HepG2 (cell line): ENCODE measurements around the gene WWTR1.

ENCODE experiments used
- CTCF ChIP-seq: sonication (generic); formaldehyde crosslinking; IDR thresholded peaks from 2 replicates; pipeline ENCODE4 v1.5.0; 2020; ENCODE audit warnings: mild to moderate bottlenecking, missing genetic modification reagents, moderate library complexity
- EP300 ChIP-seq, 3 experiments: sonication (generic) in 1 of 3; formaldehyde crosslinking in 1 of 3; IDR thresholded peaks; 2 replicates each; pipeline versions ENCODE4 v1.5.1 to v1.6.1; 2011 to 2020; ENCODE audit warnings: low read depth in 2 of 3, low read length in 2 of 3, borderline replicate concordance in 1 of 3, improper control_type of control experiment in 1 of 3, mild to moderate bottlenecking in 1 of 3, missing genetic modification reagents in 1 of 3, moderate library complexity in 1 of 3
- FOXP1 ChIP-seq, 2 experiments: fragments of 450-650 bp in 1 of 2; IDR thresholded peaks; 2 replicates each; pipeline ENCODE4 v1.6.1; 2017 to 2018; ENCODE audit warnings: antibody characterized with exemption in 1 of 2
- HMGXB3 ChIP-seq: sonication (generic); formaldehyde crosslinking; IDR thresholded peaks from 2 replicates; pipeline ENCODE4 v1.4.0; 2020; ENCODE audit warnings: missing genetic modification reagents, borderline replicate concordance
- MED1 ChIP-seq: sonication (generic); formaldehyde crosslinking; IDR thresholded peaks from 2 replicates; pipeline ENCODE4 v1.4.0; 2020; ENCODE audit warnings: missing genetic modification reagents
- NFIC ChIP-seq: IDR thresholded peaks from 2 replicates; pipeline ENCODE4 v1.6.1; 2012; ENCODE audit warnings: mild to moderate bottlenecking, low read length, inconsistent platforms
- SKIL ChIP-seq: sonication (generic); formaldehyde crosslinking; IDR thresholded peaks from 2 replicates; pipeline ENCODE4 v1.8.0; 2022; ENCODE audit warnings: missing genetic modification reagents, mild to moderate bottlenecking, moderate library complexity, borderline replicate concordance
- SP1 ChIP-seq, 2 experiments: fragments of 450-650 bp in 1 of 2; sonication (generic) in 1 of 2; formaldehyde crosslinking in 1 of 2; IDR thresholded peaks; 2 replicates each; pipeline versions ENCODE4 v1.4.0 to v1.6.1; 2016 to 2020; ENCODE audit warnings: missing genetic modification reagents in 1 of 2
- TP53 ChIP-seq: sonication (generic); formaldehyde crosslinking; conservative IDR thresholded peaks from 2 replicates; pipeline ENCODE4 v1.4.0; 2020; ENCODE audit warnings: missing genetic modification reagents
- ZNF24 ChIP-seq: fragments of 450-650 bp; IDR thresholded peaks from 2 replicates; pipeline ENCODE4 v1.6.1; 2017; ENCODE audit warnings: antibody characterized with exemption, mild to moderate bottlenecking
- ZNF780A ChIP-seq: sonication (generic); formaldehyde crosslinking; IDR thresholded peaks from 2 replicates; pipeline ENCODE4 v1.8.0; 2022; ENCODE audit warnings: mild to moderate bottlenecking, missing genetic modification reagents, moderate library complexity

GRCh38 chr3:149519912-149520311 is 137.9 kb downstream of the WWTR1 start:
- TF ChIP-seq SKIL (CRISPR knock-in tag) (no peak), TP53 (CRISPR knock-in tag) (no peak), EP300 (IDR thresholded peaks at IDR 0.05; ENCODE audit: low read depth in 2 of 2, low read length in 2 of 2) (no peak), EP300 (CRISPR knock-in tag; IDR thresholded peaks at IDR 0.05; ENCODE audit: borderline replicate concordance) (no peak), HMGXB3 (CRISPR knock-in tag) (no peak), NFIC (no peak), ZNF24 (no peak), CTCF (CRISPR knock-in tag) (no peak), ZNF780A (CRISPR knock-in tag) (no peak), SP1 (IDR thresholded peaks at IDR 0.05) (no peak), SP1 (CRISPR knock-in tag; IDR thresholded peaks at IDR 0.05) (no peak), FOXP1 (IDR thresholded peaks at IDR 0.05) (no peak), FOXP1 (CRISPR knock-in tag; IDR thresholded peaks at IDR 0.05) (no peak), MED1 (CRISPR knock-in tag) (no peak)
